Globus pallidus (tissue), 1 donor: ENCODE results near the gene LTA.

ENCODE experiments used
- DNase-seq: peaks from one replicate; pipeline ENCODE4 v3.0.0-alpha.2; 2015; ENCODE audit warnings: low spot score

Gene LTA

DNA sequence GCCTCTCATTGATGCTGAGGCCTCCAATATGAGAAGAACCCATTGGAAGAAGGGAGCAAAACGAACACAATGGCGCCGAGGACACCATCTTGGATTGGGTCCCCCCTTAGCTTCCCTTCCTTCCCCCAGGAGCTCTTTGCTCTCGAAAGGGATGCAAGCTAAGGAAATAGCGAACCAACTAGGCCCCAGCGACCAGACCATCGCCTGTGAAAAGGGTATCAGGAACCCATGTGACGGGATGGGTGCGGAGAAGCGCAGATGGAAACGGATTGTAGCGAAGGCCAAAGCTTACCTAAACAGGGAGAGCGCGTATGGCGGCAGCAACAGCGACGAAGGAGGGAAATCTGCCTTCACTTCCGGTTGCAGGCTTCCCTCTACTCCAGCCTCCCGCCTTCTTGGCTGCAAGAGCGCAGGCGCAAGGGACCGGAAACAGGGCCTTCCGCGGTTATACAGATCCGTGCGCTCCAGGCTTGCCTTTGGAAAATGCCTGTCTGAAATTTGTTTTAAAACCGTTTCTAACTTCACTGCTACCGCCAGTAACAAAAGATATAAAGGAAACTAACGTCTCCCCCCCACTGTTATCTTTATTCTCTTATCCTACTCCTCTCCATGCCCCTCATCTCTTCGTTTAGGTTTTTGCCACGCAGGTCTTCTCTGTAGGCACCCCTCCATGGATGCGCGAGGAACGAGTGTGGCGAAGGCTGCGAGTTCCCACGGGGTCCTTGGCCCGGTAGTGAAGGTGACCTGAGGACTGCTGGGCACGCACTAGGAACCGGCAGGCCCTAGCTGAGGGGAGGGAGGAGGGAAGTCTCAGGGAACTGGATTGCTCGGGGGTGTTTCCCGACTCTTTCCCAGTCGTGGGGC, 30.2 kb upstream of the LTA start, which contains the start of gene DDX39B:
TSS of gene DDX39B (minus strand) at position 346 of the 864 bp plus-strand sequence. CDS start 1,471 bp downstream, outside the sequence.
- peak; percentile 98 for DNase-seq

- DNase-seq = no peak
Measured at GRCh38 chr6:31543639-31544038, 28.4 kb upstream of the LTA start.

DNA sequence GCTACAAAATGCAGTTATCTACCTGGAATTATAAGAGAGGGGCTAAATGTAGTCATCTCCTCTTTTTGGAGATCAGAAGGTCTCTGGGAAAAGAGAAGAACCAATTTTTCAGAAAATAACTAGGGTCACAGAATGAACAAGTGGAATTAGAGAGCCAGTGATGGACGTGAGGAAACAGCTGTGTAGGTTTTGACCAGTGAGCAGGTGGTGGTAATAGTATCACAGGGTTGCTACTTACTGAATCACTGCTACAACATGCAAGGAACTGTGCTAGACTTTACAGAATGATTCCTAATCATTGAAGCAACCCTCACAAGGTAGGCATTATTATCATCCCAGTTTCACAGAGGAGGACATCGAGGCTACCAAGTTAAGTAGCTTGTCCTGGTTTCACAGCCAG, 27.4 kb upstream of the LTA start:
- DNase-seq = no peak

GRCh38 chr6:31545291-31545690, 26.8 kb upstream of the LTA start:
- no peak for DNase-seq

DNA sequence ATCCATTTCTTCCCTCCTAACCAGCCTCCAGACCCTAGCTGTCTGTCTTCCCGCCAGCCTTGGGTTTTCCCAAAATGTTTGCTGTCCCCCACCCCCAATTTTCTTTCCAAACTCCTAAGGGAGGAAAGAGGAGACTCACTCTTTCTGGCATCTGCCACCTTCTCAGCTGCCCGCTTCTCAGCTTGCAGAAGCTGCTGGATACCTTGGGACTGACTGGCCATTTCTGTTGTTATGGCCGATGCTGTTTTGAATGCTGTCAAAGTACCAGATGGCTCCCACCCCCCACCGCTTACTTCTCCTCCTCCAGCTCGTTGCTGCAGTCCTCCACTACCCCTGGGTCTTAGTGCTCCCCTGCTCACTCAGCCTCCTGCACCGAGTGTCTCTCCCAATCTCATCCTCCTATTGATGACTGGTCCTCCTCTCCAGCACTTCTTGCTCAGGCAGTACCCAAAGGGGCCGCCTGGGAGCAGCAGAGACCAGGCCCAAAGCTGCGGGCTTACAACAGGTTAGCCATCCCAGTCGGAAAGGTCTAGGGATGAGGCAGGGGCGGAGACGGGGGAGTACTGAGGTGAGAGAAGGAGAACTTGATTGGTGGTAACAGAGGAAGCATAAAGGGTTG, 25.6 kb upstream of the LTA start, which contains the start of gene ATP6V1G2:
TSS of gene ATP6V1G2 (minus strand) at position 270 of the 619 bp plus-strand sequence. CDS start at position 221, 49 bp downstream.
- peak; percentile 92 for DNase-seq

GRCh38 chr6:31546958-31547726, 24.9 kb upstream of the LTA start, which contains the start of gene NFKBIL1:
NFKBIL1 (plus strand) TSS chr6:31547608; CDS start chr6:31547695, 87 bp downstream.
- peak; percentile 97 for DNase-seq

GRCh38 chr6:31547727-31548543, 24.2 kb upstream of the LTA start:
- DNase-seq = no peak

DNA sequence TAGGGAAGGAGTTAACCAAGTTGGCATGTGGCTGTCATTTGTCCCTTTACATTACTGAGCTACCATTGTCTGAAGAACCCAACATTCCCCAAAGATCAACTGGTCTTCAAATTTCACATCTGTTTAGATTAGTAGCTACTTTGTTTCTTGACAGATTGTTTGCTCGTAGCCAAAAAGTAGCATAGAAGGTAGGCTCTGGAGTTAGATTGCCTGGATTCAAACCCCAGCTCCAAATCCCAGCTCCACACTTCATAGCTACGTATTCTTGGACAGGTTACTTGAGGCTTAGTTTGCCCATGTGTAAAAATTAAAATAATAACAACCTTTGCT, 23.6 kb upstream of the LTA start:
- no peak for DNase-seq

DNA sequence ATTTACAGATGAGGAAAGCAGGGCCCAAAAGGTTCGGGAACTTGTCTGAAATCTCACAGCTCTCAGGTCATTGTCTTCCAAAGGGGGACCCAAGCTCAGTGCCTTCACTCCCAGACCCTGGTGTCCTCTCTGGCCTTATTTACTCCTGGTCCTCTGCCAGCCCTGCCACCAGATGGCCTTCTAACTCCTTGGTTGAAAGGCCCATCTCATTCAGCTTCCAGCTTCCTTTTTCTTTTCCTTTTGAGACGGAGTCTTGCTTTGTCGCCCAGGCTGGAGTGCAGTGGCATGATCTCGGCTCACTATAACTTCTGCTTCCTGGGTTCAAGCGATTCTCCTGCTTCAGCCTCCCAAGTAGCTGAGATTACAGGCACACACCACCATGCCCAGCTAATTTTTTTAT, 20.7 kb upstream of the LTA start:
- peak; percentile 36 for DNase-seq

GRCh38 chr6:31556307-31556706, 15.8 kb upstream of the LTA start:
- no peak for DNase-seq

GRCh38 chr6:31557443-31558317, 14.4 kb upstream of the LTA start:
- no peak for DNase-seq

GRCh38 chr6:31558318-31558625, 13.8 kb upstream of the LTA start:
- DNase-seq = no peak

DNA sequence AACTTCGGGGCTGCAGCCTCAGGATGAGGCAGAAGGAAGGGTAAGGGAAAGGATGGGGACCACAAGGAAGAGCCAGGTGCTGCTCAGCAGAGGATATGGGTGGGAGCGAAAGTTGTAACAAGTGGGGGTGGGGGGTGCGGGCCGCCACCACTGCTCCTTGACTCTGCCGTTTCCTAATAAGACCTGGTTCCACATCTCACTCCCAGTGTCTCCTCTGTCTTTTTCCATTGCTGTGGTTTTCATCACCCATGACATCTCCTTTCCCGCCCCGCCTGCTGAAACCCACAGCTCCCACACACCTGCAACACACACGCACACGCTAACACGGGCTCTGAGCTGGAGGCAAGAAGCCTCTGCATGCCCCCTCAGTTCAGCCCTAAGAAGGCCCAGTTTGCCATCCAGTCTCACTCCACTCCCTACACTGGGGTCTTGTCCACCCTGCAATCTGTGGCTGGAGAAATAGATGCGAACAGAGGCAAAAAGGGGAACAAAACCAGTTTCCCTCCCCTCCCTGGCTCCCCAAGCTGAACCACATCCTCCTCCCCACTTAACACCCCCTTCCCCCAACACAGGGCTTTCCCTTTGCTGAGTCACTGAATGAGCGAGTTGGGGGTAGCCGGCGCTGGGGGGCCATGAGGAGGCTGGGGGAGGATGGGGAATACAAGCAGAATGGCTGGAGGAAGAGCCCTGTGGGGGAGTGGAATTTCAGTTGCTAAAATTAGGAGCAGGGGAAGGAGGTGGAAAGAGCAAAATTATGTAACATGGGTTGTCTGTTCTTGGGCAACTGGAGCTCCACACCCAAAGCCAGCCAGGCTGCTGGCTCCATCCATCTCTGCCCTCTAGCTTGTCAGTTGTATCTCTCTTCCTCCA, 13.2 kb upstream of the LTA start:
- DNase-seq = peak; percentile 41

DNA sequence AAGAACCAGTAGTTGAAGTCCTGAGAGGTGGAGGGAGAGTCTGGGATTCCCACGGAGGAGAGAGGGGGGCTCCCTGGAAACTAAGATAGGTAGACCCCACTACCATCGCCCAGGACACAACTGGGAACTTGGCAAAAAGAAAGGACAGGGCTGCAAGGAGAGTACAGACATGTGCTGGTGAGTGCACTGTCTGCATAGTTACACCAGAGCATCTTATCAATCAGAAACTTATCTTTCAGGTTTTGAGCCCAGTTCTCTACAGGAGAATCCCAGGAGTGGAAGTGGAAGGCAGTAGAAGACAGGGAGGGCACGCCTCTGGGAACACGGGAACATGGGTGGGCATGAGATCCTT, 12.5 kb upstream of the LTA start:
- DNase-seq = no peak

GRCh38 chr6:31559958-31560696, 12.0 kb upstream of the LTA start:
- DNase-seq = peak; percentile 57

GRCh38 chr6:31560697-31561058, 11.4 kb upstream of the LTA start:
- DNase-seq = no peak

- DNase-seq = no peak
Measured at GRCh38 chr6:31567531-31568370, 4.3 kb upstream of the LTA start.

DNA sequence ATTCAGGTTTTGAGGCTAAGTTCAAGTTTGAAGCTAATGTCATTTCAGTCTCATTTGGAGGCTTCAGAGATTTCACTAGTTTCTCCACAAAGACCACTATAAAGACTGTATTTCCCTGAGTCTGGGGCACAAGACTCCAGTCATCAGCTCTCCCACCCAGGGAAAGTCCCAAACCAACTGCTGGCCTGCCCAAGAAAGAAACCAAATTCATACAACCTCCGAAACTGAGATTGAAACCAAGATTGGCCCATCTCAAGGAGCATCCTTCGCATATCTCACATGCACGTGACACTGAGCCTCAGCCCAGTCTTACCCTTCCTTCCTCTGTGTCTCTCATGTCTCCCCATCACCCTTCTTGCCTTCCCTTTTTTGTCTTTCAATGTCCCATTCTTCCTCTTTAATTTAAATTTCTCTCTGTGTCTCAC, 3.5 kb upstream of the LTA start:
- peak; percentile 16 for DNase-seq
